HepG2 (cell line): ENCODE data around the gene TMEM8B. TPM values are rescaled to one million over a fixed set of nuclear protein-coding genes. Genes with fewer than 3 reads are reported as not detected.

Source experiments
- ATAC-seq: fragments of 200-7000 bp; cut with Tn5 transposase; 3 replicates; pipeline ENCODE4 v1.9.1; 2020; ENCODE audit warnings: mild to moderate bottlenecking, moderate library complexity
- BruUV-seq: library from RNA; stranded (reverse); fragments of 400-500 nt; replicated peaks from 2 replicates; lab custom pipeline; 2021; lab: Mats Ljungman, UMichigan
- CTCF ChIA-PET: fragments of 300-600 bp; formaldehyde crosslinking; extraction: SDS; loops from one replicate; lab custom pipeline; 2021; ENCODE audit warnings: low total read pairs, inconsistent platforms, low intra/inter-chr PET ratio; lab: Yijun Ruan, JAX
- POLR2A ChIA-PET: fragments of 350-600 bp; sonication (Branson Sonifier 250); formaldehyde crosslinking; loops from one replicate; lab custom pipeline; 2020; ENCODE audit warnings: antibody characterized with exemption, inconsistent platforms; lab: Yijun Ruan, JAX
- DNase-seq: peaks from one replicate; pipeline ENCODE4 v3.0.0-alpha.2; 2015; ENCODE audit warnings: low spot score
- FAIRE-seq: peaks from 3 replicates; lab custom pipeline; 2011; peaks lifted over from hg19 to GRCh38; lab: Jason Lieb, UNC
- H2AFZ ChIP-seq: one replicate; pipeline ENCODE4 v1.6.1; 2011; ENCODE audit warnings: low read length, inconsistent platforms
- H3K27ac ChIP-seq: fragments of 300-600 bp; 3 replicates; pipeline ENCODE4 v1.8.0; 2011; ENCODE audit warnings: mixed run types, mild to moderate bottlenecking, mixed read lengths, low read length, inconsistent platforms; ENCODE audit not compliant: insufficient read depth; ENCODE audit errors: extremely low read length
- H3K27me3 ChIP-seq, 2 experiments: fragments of 200-600 bp in 1 of 2; 2 replicates in 1 of 2; 3 replicates in 1 of 2; pipeline versions ENCODE4 v1.6.0 to v1.8.0; 2011; ENCODE audit warnings: low read length in 2 of 2, mild to moderate bottlenecking in 2 of 2, moderate library complexity in 2 of 2, inconsistent platforms in 1 of 2; ENCODE audit not compliant: insufficient read depth in 2 of 2, control insufficient read depth in 1 of 2
- H3K36me3 ChIP-seq, 2 experiments: fragments of 200-600 bp in 1 of 2; replicated peaks in 1 of 2; 2 replicates in 1 of 2; 3 replicates in 1 of 2; pipeline versions ENCODE4 v1.5.1 to v1.8.0; 2011; ENCODE audit warnings: low read length in 2 of 2, inconsistent platforms in 1 of 2; ENCODE audit not compliant: insufficient read depth in 2 of 2, control insufficient read depth in 1 of 2
- H3K4me1 ChIP-seq: 2 replicates; pipeline ENCODE4 v1.5.1; 2012; ENCODE audit warnings: low read length, inconsistent platforms; ENCODE audit not compliant: insufficient read depth
- H3K4me2 ChIP-seq: 2 replicates; pipeline ENCODE4 v1.6.0; 2011; ENCODE audit warnings: low read depth, low read length, inconsistent platforms
- H3K4me3 ChIP-seq, 3 experiments: fragments of 200-600 bp in 1 of 3; sonication (generic), shearing (Covaris generic) in 1 of 3; replicated peaks in 1 of 3; 2 replicates each; pipeline ENCODE4 v1.5.1; 2011 to 2016; ENCODE audit warnings: low read length in 3 of 3, inconsistent platforms in 2 of 3, low read depth in 2 of 3, mild to moderate bottlenecking in 2 of 3, control low read depth in 1 of 3, mixed read lengths in 1 of 3; ENCODE audit not compliant: insufficient read depth in 1 of 3
- H3K79me2 ChIP-seq: one replicate; pipeline ENCODE4 v1.6.1; 2011; ENCODE audit warnings: low read length, inconsistent platforms; ENCODE audit not compliant: insufficient read depth
- H3K9ac ChIP-seq: 2 replicates; pipeline ENCODE4 v1.6.0; 2011; ENCODE audit warnings: mild to moderate bottlenecking, low read depth, low read length, inconsistent platforms; ENCODE audit not compliant: insufficient read depth
- H3K9me3 ChIP-seq: 2 replicates; pipeline ENCODE4 v1.5.1; 2012; ENCODE audit warnings: mild to moderate bottlenecking, low read length
- H4K20me1 ChIP-seq: 2 replicates; pipeline ENCODE4 v1.6.0; 2011; ENCODE audit warnings: inconsistent platforms, mild to moderate bottlenecking, low read length, moderate library complexity; ENCODE audit not compliant: insufficient read depth
- HCFC1 ChIP-seq: fragments of 150-350 bp; IDR thresholded peaks from 2 replicates; pipeline ENCODE4 v1.6.1; 2014; ENCODE audit warnings: low read depth, low read length
- MAFK ChIP-seq, 2 experiments: IDR thresholded peaks in 1 of 2; conservative IDR thresholded peaks in 1 of 2; 2 replicates each; pipeline ENCODE4 v1.6.1; 2011; ENCODE audit warnings: improper control_type of control experiment in 2 of 2, low read length in 2 of 2
- MTF1 ChIP-seq: sonication (generic); formaldehyde crosslinking; IDR thresholded peaks from 2 replicates; pipeline ENCODE4 v1.5.0; 2020; ENCODE audit warnings: missing genetic modification reagents
- RAD51 ChIP-seq: fragments of 450-650 bp; IDR thresholded peaks from 2 replicates; pipeline ENCODE4 v1.6.1; 2016; ENCODE audit warnings: borderline replicate concordance
- RBM22 ChIP-seq: fragments of 200-400 bp; formaldehyde crosslinking; optimal IDR thresholded peaks from 2 replicates; pipeline ENCODE3; 2017; ENCODE audit warnings: mild to moderate bottlenecking, low read length, moderate library complexity
- RFX5 ChIP-seq: IDR thresholded peaks from 2 replicates; pipeline ENCODE4 v1.6.1; 2011; ENCODE audit warnings: low read depth, low read length, improper control_type of control experiment
- RNF2 ChIP-seq: fragments of 450-650 bp; conservative IDR thresholded peaks from 2 replicates; pipeline ENCODE4 v1.6.1; 2016; ENCODE audit warnings: low read depth
- ZNF143 ChIP-seq: sonication (generic); formaldehyde crosslinking; IDR thresholded peaks from 2 replicates; pipeline ENCODE4 v1.4.0; 2020; ENCODE audit warnings: missing genetic modification reagents
- WGBS: methylation state at CpG from one replicate; pipeline ENCODE4 v1.1.6; 2017; ENCODE audit warnings: low lambda C conversion rate; 5-methylcytosine and 5-hydroxymethylcytosine counted together
- in situ Hi-C: cut with HindIII; loops from 2 replicates; pipeline ENCODE4 v1.10.0; 2017; ENCODE audit warnings: low pct_unique_long_range_greater_than_20kb; ENCODE audit not compliant: extremely low pct_ligation_motif_present
- intact Hi-C: fragments of 100-400 bp; cut with micrococcal nuclease; formaldehyde crosslinking; loops from one replicate; pipeline ENCODE4 v1.10.0; 2022; ENCODE audit not compliant: unreplicated experiment
- polyA plus RNA-seq, 8 experiments: library from polyadenylated mRNA; depleted of rRNA in 3 of 8; stranded (reverse) in 7 of 8; unstranded in 1 of 8; fragments of >200 nt; fragmentation: Illumina TruSeq in 4 of 8; extraction: Trizol in 4 of 8; gene quantifications; 2 replicates each; pipeline versions ENCODE4 v1.2.1 to v1.2.3, GENCODE V29; 2011 to 2016; ENCODE audit warnings: low read depth in 4 of 8, missing spikeins in 1 of 8, mixed read lengths in 1 of 8; ENCODE audit not compliant: insufficient read depth in 1 of 8
- total RNA-seq, 5 experiments: library from RNA; depleted of rRNA; stranded (reverse); fragments of >200 nt; fragmentation: Illumina TruSeq; extraction: Trizol; gene quantifications; 2 replicates each; pipeline ENCODE4 v1.2.3, GENCODE V29; 2016; ENCODE audit warnings: low read depth in 1 of 5
- TF ChIP-seq, protein P1 (sequence below): sonication (generic); formaldehyde crosslinking; IDR thresholded peaks from 2 replicates; pipeline ENCODE4 v1.5.0; 2020; ENCODE audit warnings: missing genetic modification reagents
- TF ChIP-seq, protein P2 (sequence below): sonication (generic); formaldehyde crosslinking; IDR thresholded peaks from 2 replicates; pipeline ENCODE4; 2020; ENCODE audit warnings: missing genetic modification reagents, mild to moderate bottlenecking, borderline replicate concordance
- TF ChIP-seq, protein P3 (sequence below): IDR thresholded peaks from 2 replicates; pipeline ENCODE4 v1.6.1; 2016
- TF ChIP-seq, protein P4 (sequence below): sonication (generic); formaldehyde crosslinking; conservative IDR thresholded peaks from 2 replicates; pipeline ENCODE4 v1.4.0; 2020; ENCODE audit warnings: missing genetic modification reagents

Gene TMEM8B
- total and polyA plus RNA-seq, 2 of the 13 experiments (the other 11 are each of a cell fraction or from before 2014, with no cell fraction given) = 2.1 to 2.7 TPM

DNA sequence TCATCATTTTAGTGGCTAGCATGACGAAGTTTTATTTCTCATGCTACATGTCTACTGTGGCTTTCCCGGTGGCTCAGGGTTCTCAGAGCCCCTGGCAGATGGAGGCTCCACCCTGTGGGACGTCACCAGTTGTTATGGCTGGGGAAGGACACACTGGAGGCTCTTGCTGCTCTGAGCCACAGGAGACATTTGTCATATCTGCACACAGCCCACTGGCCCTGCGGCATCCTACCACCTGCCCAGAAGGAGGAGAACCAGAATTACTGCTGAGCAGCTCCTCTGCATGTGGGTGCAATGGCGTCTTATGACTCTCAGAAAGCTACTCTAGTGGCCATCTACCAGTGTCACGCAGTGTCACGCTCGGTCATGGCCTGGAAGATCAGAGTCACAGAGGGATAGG lies 34.6 kb downstream of the TMEM8B start:
- TF ChIP-seq, protein P1, sequence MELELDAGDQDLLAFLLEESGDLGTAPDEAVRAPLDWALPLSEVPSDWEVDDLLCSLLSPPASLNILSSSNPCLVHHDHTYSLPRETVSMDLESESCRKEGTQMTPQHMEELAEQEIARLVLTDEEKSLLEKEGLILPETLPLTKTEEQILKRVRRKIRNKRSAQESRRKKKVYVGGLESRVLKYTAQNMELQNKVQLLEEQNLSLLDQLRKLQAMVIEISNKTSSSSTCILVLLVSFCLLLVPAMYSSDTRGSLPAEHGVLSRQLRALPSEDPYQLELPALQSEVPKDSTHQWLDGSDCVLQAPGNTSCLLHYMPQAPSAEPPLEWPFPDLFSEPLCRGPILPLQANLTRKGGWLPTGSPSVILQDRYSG (CRISPR knock-in tag) = no peak
- TF ChIP-seq RFX5 = peak; percentile 92
- TF ChIP-seq, all 625 proteins: peak for 1
- in situ Hi-C loops = no loop called here
- ChIA-PET POLR2A (no interaction called here), CTCF (no interaction called here)
- FAIRE-seq = no peak
- Histone ChIP-seq H3K27me3 (peaks cover 1 to 16% of the 10 kb centered on the region in 2 experiments; a peak in 2 of 5 replicates), H2AFZ (no peak overlapping the region), H4K20me1 (no peaks in the 10 kb centered on the region), H3K36me3 (no peaks in the 10 kb centered on the region), H3K4me3 (no peak overlapping the region), H3K9ac (no peak overlapping the region), H3K9me3 (no peaks in the 10 kb centered on the region), H3K4me1 (0 out of 2 replicates have a peak, but pooled peaks cover 5% of the 10 kb centered on the region), H3K27ac (no peak overlapping the region), H3K79me2 (no peaks in the 10 kb centered on the region), H3K4me2 (no peak overlapping the region)
- no peak for DNase-seq
- peak; percentile 45; the same call in 2 of the 3 replicates for ATAC-seq
- 10% methylated on average over 2 of the region's 8 CpGs for WGBS
- BruUV-seq = no TSS peak
- intact Hi-C loops = no loop called here

DNA sequence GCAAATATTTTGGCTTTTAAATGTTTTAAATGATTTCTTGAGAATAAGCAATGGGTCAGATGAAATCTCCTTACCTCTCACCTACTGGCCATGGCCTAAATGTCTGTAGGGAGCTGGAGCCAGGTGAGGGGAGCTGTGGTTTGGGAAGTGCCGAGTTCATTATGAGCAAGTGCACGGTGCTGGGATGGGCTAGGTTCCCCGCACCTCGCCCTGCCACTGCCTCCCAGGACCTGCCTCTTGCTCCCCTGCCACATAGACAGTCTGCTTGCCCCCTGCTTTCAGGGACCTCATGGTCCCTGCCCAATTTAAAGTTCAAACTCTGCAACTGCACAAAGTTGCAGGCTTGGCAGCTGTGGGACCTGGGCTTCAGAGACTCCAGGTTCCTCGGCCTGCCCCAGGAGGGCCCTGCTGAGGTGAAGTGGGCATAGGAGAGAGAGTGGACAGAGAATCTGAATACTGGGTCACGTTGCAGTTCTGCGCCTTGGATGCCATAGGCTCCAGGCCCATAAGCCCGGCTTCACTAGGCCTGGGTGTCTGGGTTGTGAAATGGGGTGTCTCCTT lies 35.7 kb downstream of the TMEM8B start:
- BruUV-seq = no TSS peak
- H3K27me3 ChIP-seq = peaks cover 1 to 21% of the 10 kb centered on the region in 2 experiments; a peak in 2 of 5 replicates
- 0 out of 2 replicates have a peak, but pooled peaks cover 5% of the 10 kb centered on the region for H3K4me1 ChIP-seq
- H3K9me3 ChIP-seq = no peaks in the 10 kb centered on the region
- ATAC-seq (no peak), FAIRE-seq (no peak), DNase-seq (no peak)
- 38% methylated on average over 5 of the region's 8 CpGs for WGBS
- intact Hi-C loops = no loop called here
- no peak overlapping the region for H3K9ac ChIP-seq
- no peaks in the 10 kb centered on the region for H3K79me2 ChIP-seq
- POLR2A ChIA-PET = no interaction called here
- H3K27ac ChIP-seq = no peak overlapping the region
- no peak overlapping the region for H3K4me2 ChIP-seq
- CTCF ChIA-PET = no interaction called here
- in situ Hi-C loops = no loop called here
- no peaks in the 10 kb centered on the region for H4K20me1 ChIP-seq
- H2AFZ ChIP-seq = no peak overlapping the region
- no peak overlapping the region for H3K4me3 ChIP-seq
- H3K36me3 ChIP-seq = no peaks in the 10 kb centered on the region
- TF ChIP-seq, protein P2, sequence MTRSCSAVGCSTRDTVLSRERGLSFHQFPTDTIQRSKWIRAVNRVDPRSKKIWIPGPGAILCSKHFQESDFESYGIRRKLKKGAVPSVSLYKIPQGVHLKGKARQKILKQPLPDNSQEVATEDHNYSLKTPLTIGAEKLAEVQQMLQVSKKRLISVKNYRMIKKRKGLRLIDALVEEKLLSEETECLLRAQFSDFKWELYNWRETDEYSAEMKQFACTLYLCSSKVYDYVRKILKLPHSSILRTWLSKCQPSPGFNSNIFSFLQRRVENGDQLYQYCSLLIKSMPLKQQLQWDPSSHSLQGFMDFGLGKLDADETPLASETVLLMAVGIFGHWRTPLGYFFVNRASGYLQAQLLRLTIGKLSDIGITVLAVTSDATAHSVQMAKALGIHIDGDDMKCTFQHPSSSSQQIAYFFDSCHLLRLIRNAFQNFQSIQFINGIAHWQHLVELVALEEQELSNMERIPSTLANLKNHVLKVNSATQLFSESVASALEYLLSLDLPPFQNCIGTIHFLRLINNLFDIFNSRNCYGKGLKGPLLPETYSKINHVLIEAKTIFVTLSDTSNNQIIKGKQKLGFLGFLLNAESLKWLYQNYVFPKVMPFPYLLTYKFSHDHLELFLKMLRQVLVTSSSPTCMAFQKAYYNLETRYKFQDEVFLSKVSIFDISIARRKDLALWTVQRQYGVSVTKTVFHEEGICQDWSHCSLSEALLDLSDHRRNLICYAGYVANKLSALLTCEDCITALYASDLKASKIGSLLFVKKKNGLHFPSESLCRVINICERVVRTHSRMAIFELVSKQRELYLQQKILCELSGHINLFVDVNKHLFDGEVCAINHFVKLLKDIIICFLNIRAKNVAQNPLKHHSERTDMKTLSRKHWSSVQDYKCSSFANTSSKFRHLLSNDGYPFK (CRISPR knock-in tag) = no peak
- TF ChIP-seq MAFK (conservative IDR thresholded peaks at IDR 0.05 in 1 of 2, IDR thresholded peaks at IDR 0.05 in 1 of 2; ENCODE audit: low read length in 2 of 2) (no peak), RBM22 (no peak), HCFC1 (no peak), ZNF143 (CRISPR knock-in tag) (no peak), MTF1 (no peak), RAD51 (no peak), RNF2 (no peak)
- TF ChIP-seq, protein P3, sequence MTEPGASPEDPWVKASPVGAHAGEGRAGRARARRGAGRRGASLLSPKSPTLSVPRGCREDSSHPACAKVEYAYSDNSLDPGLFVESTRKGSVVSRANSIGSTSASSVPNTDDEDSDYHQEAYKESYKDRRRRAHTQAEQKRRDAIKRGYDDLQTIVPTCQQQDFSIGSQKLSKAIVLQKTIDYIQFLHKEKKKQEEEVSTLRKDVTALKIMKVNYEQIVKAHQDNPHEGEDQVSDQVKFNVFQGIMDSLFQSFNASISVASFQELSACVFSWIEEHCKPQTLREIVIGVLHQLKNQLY (CRISPR knock-in tag) = no peak
- TF ChIP-seq, protein P4, sequence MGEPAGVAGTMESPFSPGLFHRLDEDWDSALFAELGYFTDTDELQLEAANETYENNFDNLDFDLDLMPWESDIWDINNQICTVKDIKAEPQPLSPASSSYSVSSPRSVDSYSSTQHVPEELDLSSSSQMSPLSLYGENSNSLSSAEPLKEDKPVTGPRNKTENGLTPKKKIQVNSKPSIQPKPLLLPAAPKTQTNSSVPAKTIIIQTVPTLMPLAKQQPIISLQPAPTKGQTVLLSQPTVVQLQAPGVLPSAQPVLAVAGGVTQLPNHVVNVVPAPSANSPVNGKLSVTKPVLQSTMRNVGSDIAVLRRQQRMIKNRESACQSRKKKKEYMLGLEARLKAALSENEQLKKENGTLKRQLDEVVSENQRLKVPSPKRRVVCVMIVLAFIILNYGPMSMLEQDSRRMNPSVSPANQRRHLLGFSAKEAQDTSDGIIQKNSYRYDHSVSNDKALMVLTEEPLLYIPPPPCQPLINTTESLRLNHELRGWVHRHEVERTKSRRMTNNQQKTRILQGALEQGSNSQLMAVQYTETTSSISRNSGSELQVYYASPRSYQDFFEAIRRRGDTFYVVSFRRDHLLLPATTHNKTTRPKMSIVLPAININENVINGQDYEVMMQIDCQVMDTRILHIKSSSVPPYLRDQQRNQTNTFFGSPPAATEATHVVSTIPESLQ (CRISPR knock-in tag) = no peak
